Measurements from ENCODE around the gene FNIP2.
"Not testable (repeated sequence)": the region's sequence is repeated elsewhere in the genome, so short reads cannot be mapped to it uniquely, and the experiment has no call there.

FNIP2 gene

GRCh38 chr4:158865520-158866177 is 96.8 kb downstream of the FNIP2 start:
- peaks cover 50% of the 10 kb centered on the region for H3K36me3 Mint-ChIP-seq (ENCODE audit: low read depth)
- no peaks in the 10 kb centered on the region for H3K4me1 Mint-ChIP-seq (ENCODE audit: low read depth)
- H3K4me3 Mint-ChIP-seq = no peak overlapping the region
- no peaks in the 10 kb centered on the region for H3K9me3 Mint-ChIP-seq
- no peaks in the 10 kb centered on the region for H3K27me3 Mint-ChIP-seq
- H3K27ac Mint-ChIP-seq = no peak overlapping the region

GRCh38 chr4:158869001-158869400 is 100.2 kb downstream of the FNIP2 start:
- Mint-ChIP-seq H3K4me3 (no peak overlapping the region), H3K27me3 (no peaks in the 10 kb centered on the region), H3K9me3 (no peaks in the 10 kb centered on the region), H3K36me3 (ENCODE audit: low read depth) (peaks cover 39% of the 10 kb centered on the region), H3K27ac (no peak overlapping the region), H3K4me1 (ENCODE audit: low read depth) (peaks cover 6% of the 10 kb centered on the region)

- H3K36me3 Mint-ChIP-seq (ENCODE audit: low read depth) = peaks cover 35% of the 10 kb centered on the region
These were observed 100.9 kb downstream of the FNIP2 start for GRCh38 chr4:158869761-158870160.

GRCh38 chr4:158870282-158870625 is 101.4 kb downstream of the FNIP2 start:
- Mint-ChIP-seq H3K27me3 (no peaks in the 10 kb centered on the region), H3K36me3 (ENCODE audit: low read depth) (peaks cover 35% of the 10 kb centered on the region), H3K27ac (no peak overlapping the region), H3K4me3 (no peak overlapping the region), H3K9me3 (no peaks in the 10 kb centered on the region), H3K4me1 (ENCODE audit: low read depth) (peaks cover 7% of the 10 kb centered on the region)

More at GRCh38 chr4:158869761-158870160, 100.9 kb downstream of the FNIP2 start:
- no peaks in the 10 kb centered on the region for H3K9me3 Mint-ChIP-seq
- no peaks in the 10 kb centered on the region for H3K27me3 Mint-ChIP-seq
- no peak overlapping the region for H3K27ac Mint-ChIP-seq
- no peak overlapping the region for H3K4me3 Mint-ChIP-seq
- peaks cover 7% of the 10 kb centered on the region for H3K4me1 Mint-ChIP-seq (ENCODE audit: low read depth)

- Mint-ChIP-seq H3K4me1 (ENCODE audit: low read depth) (peaks cover 7% of the 10 kb centered on the region), H3K9me3 (no peaks in the 10 kb centered on the region), H3K27me3 (no peaks in the 10 kb centered on the region), H3K27ac (no peak overlapping the region), H3K4me3 (no peak overlapping the region), H3K36me3 (ENCODE audit: low read depth) (peaks cover 35% of the 10 kb centered on the region)
These were observed 102.0 kb downstream of the FNIP2 start for GRCh38 chr4:158870626-158871334.

- Mint-ChIP-seq H3K9me3 (no peaks in the 10 kb centered on the region), H3K36me3 (ENCODE audit: low read depth) (peaks cover 35% of the 10 kb centered on the region), H3K4me3 (no peak overlapping the region), H3K27ac (no peak overlapping the region), H3K4me1 (ENCODE audit: low read depth) (peaks cover 7% of the 10 kb centered on the region), H3K27me3 (no peaks in the 10 kb centered on the region)
These were observed 102.5 kb downstream of the FNIP2 start for GRCh38 chr4:158871335-158871724.

- H3K27me3 Mint-ChIP-seq = no peaks in the 10 kb centered on the region
- H3K9me3 Mint-ChIP-seq = peaks cover 9% of the 10 kb centered on the region
- peaks cover 7% of the 10 kb centered on the region for H3K4me1 Mint-ChIP-seq (ENCODE audit: low read depth)
- peaks cover 50% of the 10 kb centered on the region for H3K36me3 Mint-ChIP-seq (ENCODE audit: low read depth)
- H3K27ac Mint-ChIP-seq = peak overlapping the region; percentile 73
- no peak overlapping the region for H3K4me3 Mint-ChIP-seq
These were observed 105.1 kb downstream of the FNIP2 start for GRCh38 chr4:158873795-158874401.

- Mint-ChIP-seq H3K27ac (no peak overlapping the region), H3K9me3 (peaks cover 13% of the 10 kb centered on the region), H3K4me3 (no peak overlapping the region), H3K27me3 (no peaks in the 10 kb centered on the region), H3K36me3 (ENCODE audit: low read depth) (peaks cover 50% of the 10 kb centered on the region), H3K4me1 (ENCODE audit: low read depth) (peaks cover 7% of the 10 kb centered on the region)
These were observed 106.2 kb downstream of the FNIP2 start for GRCh38 chr4:158875026-158875425.

- Mint-ChIP-seq H3K36me3 (ENCODE audit: low read depth) (peaks cover 48% of the 10 kb centered on the region), H3K4me3 (no peak overlapping the region), H3K9me3 (peaks cover 13% of the 10 kb centered on the region), H3K4me1 (ENCODE audit: low read depth) (peaks cover 7% of the 10 kb centered on the region), H3K27ac (no peak overlapping the region), H3K27me3 (no peaks in the 10 kb centered on the region)
These were observed 106.6 kb downstream of the FNIP2 start for GRCh38 chr4:158875455-158875854.

- Mint-ChIP-seq H3K4me1 (ENCODE audit: low read depth) (peaks cover 7% of the 10 kb centered on the region), H3K27ac (no peak overlapping the region), H3K36me3 (ENCODE audit: low read depth) (peaks cover 42% of the 10 kb centered on the region), H3K27me3 (no peaks in the 10 kb centered on the region), H3K9me3 (peaks cover 13% of the 10 kb centered on the region), H3K4me3 (no peak overlapping the region)
These were observed 108.2 kb downstream of the FNIP2 start for GRCh38 chr4:158877069-158877468.

GRCh38 chr4:158882142-158882541 is 113.3 kb downstream of the FNIP2 start:
- H3K4me1 Mint-ChIP-seq (ENCODE audit: low read depth); H3K27ac Mint-ChIP-seq; H3K27me3 Mint-ChIP-seq; H3K4me3 Mint-ChIP-seq: not testable (repeated sequence)
- peaks cover 38% of the 10 kb centered on the region for H3K36me3 Mint-ChIP-seq (ENCODE audit: low read depth)
- peaks cover 13% of the 10 kb centered on the region for H3K9me3 Mint-ChIP-seq

GRCh38 chr4:158884280-158884679 is 115.5 kb downstream of the FNIP2 start:
- Mint-ChIP-seq H3K4me3 (no peak overlapping the region), H3K36me3 (ENCODE audit: low read depth) (peaks cover 27% of the 10 kb centered on the region), H3K4me1 (ENCODE audit: low read depth) (no peaks in the 10 kb centered on the region), H3K27me3 (no peaks in the 10 kb centered on the region), H3K27ac (no peak overlapping the region), H3K9me3 (no peaks in the 10 kb centered on the region)

- Mint-ChIP-seq H3K4me1 (ENCODE audit: low read depth) (no peaks in the 10 kb centered on the region), H3K9me3 (no peaks in the 10 kb centered on the region), H3K4me3 (no peak overlapping the region), H3K36me3 (ENCODE audit: low read depth) (peaks cover 18% of the 10 kb centered on the region), H3K27me3 (no peaks in the 10 kb centered on the region), H3K27ac (no peak overlapping the region)
These were observed 116.7 kb downstream of the FNIP2 start for GRCh38 chr4:158885564-158885963.

- H3K4me1 Mint-ChIP-seq (ENCODE audit: low read depth) = no peaks in the 10 kb centered on the region
- H3K9me3 Mint-ChIP-seq = no peaks in the 10 kb centered on the region
- H3K27ac Mint-ChIP-seq = no peak overlapping the region
- H3K36me3 Mint-ChIP-seq (ENCODE audit: low read depth) = peaks cover 9% of the 10 kb centered on the region
- no peaks in the 10 kb centered on the region for H3K27me3 Mint-ChIP-seq
- no peak overlapping the region for H3K4me3 Mint-ChIP-seq
These were observed 121.5 kb downstream of the FNIP2 start for GRCh38 chr4:158890294-158890693.

- H3K27me3 Mint-ChIP-seq = no peaks in the 10 kb centered on the region
- no peaks in the 10 kb centered on the region for H3K4me1 Mint-ChIP-seq (ENCODE audit: low read depth)
- H3K36me3 Mint-ChIP-seq (ENCODE audit: low read depth) = peaks cover 17% of the 10 kb centered on the region
- H3K27ac Mint-ChIP-seq = no peak overlapping the region
- no peak overlapping the region for H3K4me3 Mint-ChIP-seq
- H3K9me3 Mint-ChIP-seq = no peaks in the 10 kb centered on the region
These were observed 122.4 kb downstream of the FNIP2 start for GRCh38 chr4:158891256-158891655.
